Ovary (tissue), 9 donors: ENCODE measurements around the gene LASP1NB. TPM values are rescaled to one million over a fixed set of nuclear protein-coding genes. Genes with fewer than 3 reads are reported as not detected.
"Not testable (repeated sequence)": the region's sequence is repeated elsewhere in the genome, so short reads cannot be mapped to it uniquely, and the experiment has no call there.

Experiments
- DNase-seq, 5 donors: peaks; one replicate each; pipeline ENCODE4 v3.0.0-alpha.2; 2019 to 2020
- H3K27ac ChIP-seq, 2 donors: fragments of 200-600 bp; one replicate each; pipeline versions ENCODE4 v1.5.1 to v1.8.0; 2019 to 2022
- H3K27me3 ChIP-seq: fragments of 200-600 bp; one replicate; pipeline ENCODE4 v1.8.0; 2022
- H3K36me3 ChIP-seq: fragments of 200-600 bp; sonication (generic); one replicate; pipeline ENCODE4 v1.5.1; 2019
- H3K4me1 ChIP-seq: one replicate; pipeline ENCODE4 v1.8.1; 2013; ENCODE audit warnings: mild to moderate bottlenecking, moderate library complexity; ENCODE audit not compliant: insufficient read depth
- H3K4me3 ChIP-seq: fragments of 200-600 bp; sonication (generic); one replicate; pipeline ENCODE4 v1.5.1; 2017
- H3K9me3 ChIP-seq, 2 donors: fragments of 200-600 bp in 1 of 2; sonication (generic) in 1 of 2; one replicate each; pipeline versions ENCODE4 v1.5.1 to v1.8.1; 2013 to 2019; ENCODE audit warnings: mild to moderate bottlenecking in 1 of 2, moderate library complexity in 1 of 2
- CTCF ChIP-seq, 3 donors: fragments of 450-650 bp in 2 of 3; fragments of 200-600 bp in 1 of 3; IDR thresholded peaks; one replicate each; pipeline versions ENCODE4 v1.5.1 to v1.8.0; 2016 to 2022; ENCODE audit warnings: antibody characterized with exemption in 3 of 3, mild to moderate bottlenecking in 1 of 3
- EP300 ChIP-seq: sonication (generic); formaldehyde crosslinking; IDR thresholded peaks from one replicate; pipeline ENCODE4 v1.6.1; 2017; ENCODE audit warnings: antibody characterized with exemption
- POLR2A ChIP-seq: fragments of 450-650 bp; IDR thresholded peaks from one replicate; pipeline ENCODE4 v1.6.1; 2017; ENCODE audit warnings: antibody characterized with exemption, mild to moderate bottlenecking, moderate library complexity
- WGBS, 3 donors: extraction: QIAGEN DNeasy Blood & Tissue Kit in 1 of 3; methylation state at CpG; one replicate each; pipeline versions ENCODE4 v1.1.5 to v1.1.7; 2013 to 2017; 5-methylcytosine and 5-hydroxymethylcytosine counted together
- intact Hi-C, 4 donors: fragments of 100-400 bp; cut with DNase I; formaldehyde crosslinking; loops; one replicate each; pipeline versions ENCODE4 v1.11.0 to v1.15.1; 2022 to 2023
- microRNA-seq, 3 donors: library from miRNA; unstranded; fragments of <30 nt; microRNA quantifications; one replicate each; pipeline versions ENCODE4 to v1.2.0, GENCODE V29; 2019 to 2020
- polyA plus RNA-seq, 2 donors: library from polyadenylated mRNA; stranded (reverse); fragments of 200-250 nt in 1 of 2; fragments of 350-450 nt in 1 of 2; fragmentation: Illumina TruSeq in 1 of 2; extraction: RNeasy Lipid Tissue Mini Kit (QIAGEN cat#74804) in 1 of 2; gene quantifications; one replicate each; pipeline ENCODE4 v1.2.3, GENCODE V29; 2013 to 2014
- small RNA-seq: library from RNA; depleted of rRNA; stranded (forward); fragments of <200 nt; gene quantifications from one replicate; pipeline ENCODE3, GENCODE V24; 2016
- total RNA-seq, 7 donors: library from RNA; depleted of rRNA in 2 of 7; stranded (reverse); fragments of >200 nt in 2 of 7; fragmentation: NEBNext Ultra II Directional in 3 of 7; extraction: Animal tissue kit (Norgen Biotek cat#: 25700) in 3 of 7; gene quantifications; one replicate each; pipeline versions ENCODE4 v1.1.0 to v1.2.4, GENCODE V29; 2016 to 2023
- donor health status: DM: no; HTN: no; CAD: no; lungs with moderate emphysema.
- donor health status: DM: no; HTN: no; CAD: no.
- donor health status: Bipolar disorder and iron deficiency.
- donor health status: DM: yes; HTN: yes; CAD: no.
- donor health status: DM: no; HTN: no; CAD: no.
- donor health status: DM: yes; HTN: yes; CAD: no.

The LASP1NB gene

GRCh38 chr17:38970804-38971203, 45.4 kb downstream of the LASP1NB start:
- Histone ChIP-seq H3K9me3 (no peaks in the 10 kb centered on the region), H3K36me3 (no peaks in the 10 kb centered on the region), H3K4me1 (no peaks in the 10 kb centered on the region), H3K27ac (no peak overlapping the region), H3K4me3 (no peak overlapping the region), H3K27me3 (no peaks in the 10 kb centered on the region)
- DNase-seq = no peak
- TF ChIP-seq POLR2A = no peak
- TF ChIP-seq CTCF (IDR thresholded peaks at IDR 0.05) = no peak
- TF ChIP-seq EP300 = no peak
- WGBS, 3 donors = 90 to 95% (median 94%) methylated on average over 5 of the region's 5 CpGs
- intact Hi-C loops = loop anchor here in 1 of 4 donors (10.0 kb wide), 1 partner anchor 204 kb away; no protein-coding TSS in a partner anchor

GRCh38 chr17:38976187-38976551, 50.8 kb downstream of the LASP1NB start:
- intact Hi-C loops = loop anchor here in 1 of 4 donors (10.0 kb wide), 1 partner anchor 199 kb away; no protein-coding TSS in a partner anchor
- H3K27ac ChIP-seq, H3K36me3 ChIP-seq, H3K27me3 ChIP-seq, H3K9me3 ChIP-seq, DNase-seq, H3K4me1 ChIP-seq, H3K4me3 ChIP-seq: not testable (repeated sequence)
- 64 to 80% (median 76%) methylated on average over 6 of the region's 6 CpGs for WGBS, 3 donors

- DNase-seq = no peak
- Histone ChIP-seq H3K4me3 (no peak overlapping the region), H3K27me3 (no peaks in the 10 kb centered on the region), H3K9me3 (no peaks in the 10 kb centered on the region), H3K27ac (no peak overlapping the region), H3K36me3 (no peaks in the 10 kb centered on the region), H3K4me1 (peaks cover 4% of the 10 kb centered on the region)
- WGBS, 3 donors = 91 to 95% (median 95%) methylated on average over 4 of the region's 4 CpGs
- intact Hi-C loops = loop anchor here in 1 of 4 donors (10.0 kb wide), 1 partner anchor 197 kb away; no protein-coding TSS in a partner anchor
- TF ChIP-seq CTCF (IDR thresholded peaks at IDR 0.05) (no peak), POLR2A (no peak), EP300 (no peak)
Observed at GRCh38 chr17:38978180-38978579, 52.8 kb downstream of the LASP1NB start.

Small RNAs within 50 kb of the gene (microRNA-seq; reads per million reads assigned to microRNA genes)
- gene MIR6779 = 0 reads per million in 3 donors

Small RNAs within 50 kb of the gene (small RNA-seq; reads per million reads assigned to genes)
- not detected for gene MIR6779

Other genes with a start within 250 kb of the LASP1NB start
- gene MLLT6, start 220.3 kb upstream of the LASP1NB start, total RNA-seq = 100 to 1,000 TPM in 5 of 7 donors, 10 to 100 TPM in 2; 73.2 to 278 (median 183) TPM
- 10 to 100 TPM; 52.3 to 99.4 TPM for gene MLLT6, start 220.3 kb upstream of the LASP1NB start, polyA plus RNA-seq
- 10 to 100 TPM in 5 of 7 donors, 1 to 10 TPM in 2; 6.2 to 31.1 (median 24.4) TPM for gene CISD3, start 195.3 kb upstream of the LASP1NB start, total RNA-seq
- gene CISD3, start 195.3 kb upstream of the LASP1NB start, polyA plus RNA-seq = 10 to 100 TPM in 1 of 2 donors, 1 to 10 TPM in 1; 6.6 to 18.4 TPM
- gene PCGF2, start 177.3 kb upstream of the LASP1NB start, total RNA-seq = 10 to 100 TPM in 6 of 7 donors, 1 to 10 TPM in 1; 7.4 to 92.7 (median 63.4) TPM
- gene PCGF2, start 177.3 kb upstream of the LASP1NB start, polyA plus RNA-seq = 10 to 100 TPM; 21.5 to 27.2 TPM
- gene PSMB3, start 172.9 kb upstream of the LASP1NB start, total RNA-seq = 100 to 1,000 TPM in 3 of 7 donors, 10 to 100 TPM in 4; 77.0 to 145 (median 82.0) TPM
- gene PSMB3, start 172.9 kb upstream of the LASP1NB start, polyA plus RNA-seq = 100 to 1,000 TPM; 106 to 138 TPM
- 10 to 100 TPM; 32.1 to 74.9 (median 66.5) TPM for gene PIP4K2B, start 126.1 kb upstream of the LASP1NB start, total RNA-seq
- 10 to 100 TPM; 41.4 to 95.3 TPM for gene PIP4K2B, start 126.1 kb upstream of the LASP1NB start, polyA plus RNA-seq
- gene CWC25, start 100.3 kb upstream of the LASP1NB start, total RNA-seq = 10 to 100 TPM; 16.4 to 21.6 (median 18.6) TPM
- 10 to 100 TPM; 16.9 to 25.2 TPM for gene CWC25, start 100.3 kb upstream of the LASP1NB start, polyA plus RNA-seq
- 1,000 to 10,000 TPM; 2,982 to 5,219 (median 3,257) TPM for gene RPL23, start 71.9 kb upstream of the LASP1NB start, total RNA-seq
- gene RPL23, start 71.9 kb upstream of the LASP1NB start, polyA plus RNA-seq = 1,000 to 10,000 TPM; 4,771 to 7,100 TPM
- 100 to 1,000 TPM in 2 of 7 donors, 10 to 100 TPM in 5; 40.9 to 125 (median 95.0) TPM for gene LASP1, start 55.6 kb upstream of the LASP1NB start, total RNA-seq
- 100 to 1,000 TPM in 1 of 2 donors, 10 to 100 TPM in 1; 57.2 to 138 TPM for gene LASP1, start 55.6 kb upstream of the LASP1NB start, polyA plus RNA-seq
- not detected for gene FBXO47, start 41.8 kb downstream of the LASP1NB start, total RNA-seq
- gene FBXO47, start 41.8 kb downstream of the LASP1NB start, polyA plus RNA-seq = not detected
- 10 to 100 TPM; 14.0 to 58.6 (median 32.3) TPM for gene PLXDC1, start 226.0 kb downstream of the LASP1NB start, total RNA-seq
- gene PLXDC1, start 226.0 kb downstream of the LASP1NB start, polyA plus RNA-seq = 10 to 100 TPM; 11.6 to 35.4 TPM
- not detected for gene ARL5C, start 240.5 kb downstream of the LASP1NB start, total RNA-seq
- not detected for gene ARL5C, start 240.5 kb downstream of the LASP1NB start, polyA plus RNA-seq